GM04504 (cell line): ENCODE measurements around the gene ABCC2.

ENCODE experiments used
- DNase-seq: peaks from one replicate; pipeline ENCODE4 v3.0.0-alpha.2; 2012; ENCODE audit warnings: low read depth

The ABCC2 gene

DNA sequence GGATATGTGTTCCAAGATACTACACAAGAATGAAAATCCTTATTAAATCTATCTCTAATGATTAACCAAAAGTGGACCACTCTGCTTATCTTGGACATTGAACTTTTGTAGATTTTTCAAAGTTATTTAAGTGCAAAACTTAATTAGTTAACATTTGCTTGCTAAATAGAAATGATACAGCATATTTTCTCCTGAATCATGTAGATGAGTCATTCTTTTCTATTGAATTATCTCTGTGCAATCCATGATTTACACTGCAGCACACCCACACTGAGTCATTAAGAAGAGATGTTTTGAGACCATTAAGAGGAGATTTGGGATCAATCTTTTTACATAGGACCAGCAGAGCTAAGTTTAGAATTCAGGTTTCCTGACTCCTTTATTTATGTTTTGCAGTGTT lies 6.6 kb upstream of the ABCC2 start:
- DNase-seq: peak; percentile 77

- DNase-seq: no peak
These were observed 4.3 kb upstream of the ABCC2 start for GRCh38 chr10:99777918-99778714.

GRCh38 chr10:99779335-99779734 lies 3.1 kb upstream of the ABCC2 start:
- no peak for DNase-seq

- DNase-seq: no peak
These were observed 558 bp upstream of the ABCC2 start for GRCh38 chr10:99781734-99782429.

GRCh38 chr10:99784016-99784726 lies 1.7 kb downstream of the ABCC2 start:
- peak; percentile 72 for DNase-seq

- DNase-seq: no peak
These were observed 2.4 kb downstream of the ABCC2 start for GRCh38 chr10:99784727-99785441.

GRCh38 chr10:99785646-99786045 lies 3.2 kb downstream of the ABCC2 start:
- no peak for DNase-seq

- DNase-seq: no peak
These were observed 4.9 kb downstream of the ABCC2 start for GRCh38 chr10:99787311-99787710.

DNA sequence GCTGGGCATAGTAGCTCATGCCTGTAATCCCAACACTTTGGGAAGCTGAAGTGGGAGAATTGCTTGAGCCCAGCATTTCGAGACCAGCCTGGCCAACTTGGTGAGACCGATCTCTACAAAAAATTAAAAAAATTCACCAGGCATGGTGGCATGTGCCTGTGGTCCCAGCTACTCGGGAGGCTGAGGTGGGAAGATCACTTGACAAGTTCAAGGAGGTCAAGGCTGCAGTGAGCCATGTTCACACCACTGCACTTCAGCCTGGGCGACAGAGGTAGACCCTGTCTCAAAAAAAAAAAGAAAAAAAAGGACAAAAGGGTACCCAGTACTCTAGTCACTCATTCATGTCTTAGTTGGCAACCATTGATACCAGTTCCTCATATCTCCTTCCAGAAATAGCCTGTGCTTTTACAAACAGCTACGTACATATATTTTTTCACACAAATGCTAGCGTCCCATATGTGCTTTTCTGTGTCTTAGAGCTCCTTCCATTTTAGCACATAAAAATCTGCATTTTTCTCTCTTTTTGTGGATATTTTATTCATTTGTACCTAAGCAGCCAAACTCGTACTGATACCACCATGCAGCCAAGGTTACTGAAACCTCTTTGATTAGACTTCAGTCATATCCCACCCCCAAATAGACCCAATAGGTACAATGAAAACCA lies 5.5 kb downstream of the ABCC2 start:
- no peak for DNase-seq

- peak; percentile 94 for DNase-seq
These were observed 6.3 kb downstream of the ABCC2 start for GRCh38 chr10:99788598-99789256.

DNA sequence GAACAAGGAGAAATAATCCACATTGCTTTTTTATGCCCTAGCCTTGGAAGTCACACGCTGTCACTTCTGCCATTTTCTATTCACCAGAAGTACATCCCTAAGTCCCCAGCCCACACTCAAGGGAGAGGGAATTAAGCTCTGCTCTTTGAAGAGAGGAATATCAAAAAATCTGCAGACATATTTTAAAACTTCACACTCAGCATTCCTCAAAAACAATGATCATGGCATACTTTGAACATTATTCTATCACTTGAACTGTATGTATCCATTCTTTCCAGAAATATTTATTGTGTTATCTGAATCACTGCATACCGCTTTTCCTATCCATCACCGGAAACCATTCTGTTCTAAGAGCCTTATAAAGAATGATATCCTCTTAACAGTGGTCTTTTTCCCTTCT lies 9.4 kb downstream of the ABCC2 start:
- no peak for DNase-seq

DNA sequence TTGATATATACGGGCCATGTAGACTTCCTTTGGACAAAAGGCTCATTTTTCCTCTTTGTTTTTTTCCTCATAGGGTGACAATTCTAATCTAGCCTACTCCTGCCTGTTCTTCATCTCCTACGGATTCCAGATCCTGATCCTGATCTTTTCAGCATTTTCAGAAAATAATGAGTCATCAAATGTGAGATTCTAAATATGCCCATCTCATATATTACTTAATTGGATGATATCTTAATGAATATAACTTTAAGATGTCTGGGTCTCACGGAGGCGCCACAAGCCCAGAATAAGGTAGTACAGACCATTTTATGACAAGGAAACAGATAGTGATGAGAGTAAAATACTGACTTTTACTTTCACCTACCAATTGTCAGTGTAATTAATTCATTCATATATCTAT lies 11.4 kb downstream of the ABCC2 start:
- DNase-seq: no peak

- DNase-seq: no peak
These were observed 14.5 kb downstream of the ABCC2 start for GRCh38 chr10:99796928-99797327.

DNA sequence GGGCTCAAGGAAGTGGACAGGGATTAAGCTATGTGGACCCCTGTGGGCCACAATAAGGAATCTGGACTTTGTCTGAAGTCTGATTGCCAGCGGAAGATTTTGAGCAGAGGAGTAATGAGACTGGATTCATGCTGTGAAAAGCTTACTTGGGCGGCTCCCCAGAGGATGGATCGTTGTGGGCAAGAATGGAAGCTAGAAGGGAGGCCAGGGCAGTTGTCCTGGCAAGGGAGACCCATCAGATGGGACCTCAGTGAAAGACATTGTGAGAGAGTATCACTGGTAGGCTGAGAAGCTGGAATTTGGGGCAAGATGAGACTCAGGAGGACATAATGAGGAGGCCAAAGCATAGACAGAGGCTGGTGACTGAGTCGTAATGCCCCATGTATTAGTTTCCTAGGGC lies 15.6 kb downstream of the ABCC2 start:
- DNase-seq: no peak

GRCh38 chr10:99798920-99799319 lies 16.5 kb downstream of the ABCC2 start:
- no peak for DNase-seq

GRCh38 chr10:99799613-99800012 lies 17.2 kb downstream of the ABCC2 start:
- no peak for DNase-seq

DNA sequence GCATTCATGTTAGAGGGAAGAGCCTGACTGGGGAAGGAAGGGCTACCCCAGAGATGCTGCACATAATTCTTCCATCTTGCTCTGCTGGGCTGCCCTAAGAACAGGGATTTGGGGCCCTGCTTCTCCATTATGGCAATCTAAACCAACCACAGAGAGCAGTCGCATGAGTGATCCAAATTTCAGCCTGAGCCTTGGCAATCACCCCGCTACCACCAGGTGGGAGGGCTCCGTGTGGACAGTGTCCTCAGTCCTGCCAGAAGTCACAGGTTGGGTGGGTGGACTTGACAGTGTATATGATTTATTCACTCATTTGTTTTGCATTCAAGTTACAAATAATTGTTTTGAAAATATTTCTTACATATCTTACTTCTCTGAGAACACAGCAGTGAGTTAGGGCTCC lies 22.0 kb downstream of the ABCC2 start:
- DNase-seq: no peak

- no peak for DNase-seq
These were observed 22.8 kb downstream of the ABCC2 start for GRCh38 chr10:99805190-99805589.

DNA sequence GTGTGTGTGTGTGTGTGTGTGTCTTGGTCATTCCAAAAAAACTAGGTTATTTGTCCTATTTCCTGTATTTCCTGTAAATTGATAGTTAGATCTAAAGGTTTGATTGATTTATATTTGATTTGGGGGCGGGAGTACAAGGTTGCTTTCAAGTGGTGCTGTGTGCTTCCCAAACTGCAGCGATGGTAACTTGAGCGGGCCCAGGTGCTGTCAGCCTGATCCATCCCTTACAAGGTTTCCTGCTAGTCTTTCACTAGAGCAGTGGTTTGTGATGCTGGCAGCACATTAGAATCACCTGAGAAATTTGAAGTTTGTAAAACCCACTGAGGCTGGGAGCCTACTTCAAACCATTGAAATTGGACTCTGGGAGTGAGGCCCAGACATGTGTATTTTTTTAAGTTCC lies 23.7 kb downstream of the ABCC2 start:
- DNase-seq: no peak

- no peak for DNase-seq
These were observed 25.3 kb downstream of the ABCC2 start for GRCh38 chr10:99807786-99808185.

DNA sequence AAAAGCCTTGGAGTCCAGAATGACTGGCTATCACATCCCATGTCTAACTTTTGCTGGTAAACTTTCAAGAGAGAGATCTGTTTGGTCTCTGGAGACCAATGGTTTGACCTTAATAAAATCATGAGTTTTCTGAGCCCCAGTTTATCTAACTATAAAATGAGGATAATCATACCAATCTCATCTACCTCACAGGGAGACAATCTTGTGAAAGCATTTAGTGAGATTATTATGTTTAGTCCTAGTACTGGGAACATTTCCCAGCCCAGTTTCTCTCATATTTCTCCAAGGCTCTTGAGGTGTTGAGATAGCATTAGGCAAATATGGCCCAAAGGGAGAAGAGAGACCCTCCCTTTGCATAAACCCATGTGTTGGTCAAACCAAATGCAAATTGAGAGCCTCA lies 25.8 kb downstream of the ABCC2 start:
- DNase-seq: no peak
